Measurements from ENCODE around the gene SPOUT1. TPM values are rescaled to one million over a fixed set of nuclear protein-coding genes. Genes with fewer than 3 reads are reported as not detected.

Gene SPOUT1
- total RNA-seq, 5 donors from 2014 or later (not counting 1 experiment from before 2014, with no cell fraction given): 43.7 to 89.4 (median 82.6) TPM

Other genes starting within 250 kb of the SPOUT1 start
- gene DYNC2I2, start 172.9 kb downstream of the SPOUT1 start, total RNA-seq: 10 to 100 TPM in 2 of 5 donors, 1 to 10 TPM in 3; 4.1 to 10.5 (median 8.0) TPM
- gene SET, start 140.6 kb downstream of the SPOUT1 start, total RNA-seq: 100 to 1,000 TPM; 239 to 279 (median 252) TPM
- gene PKN3, start 127.3 kb downstream of the SPOUT1 start, total RNA-seq: 1 to 10 TPM; 2.1 to 4.3 (median 3.7) TPM
- 10 to 100 TPM; 22.6 to 32.9 (median 31.4) TPM for gene ZDHHC12, start 105.7 kb downstream of the SPOUT1 start, total RNA-seq
- 10 to 100 TPM; 38.4 to 50.6 (median 40.2) TPM for gene ZER1, start 57.9 kb downstream of the SPOUT1 start, total RNA-seq
- gene TBC1D13, start 42.5 kb downstream of the SPOUT1 start, total RNA-seq: 10 to 100 TPM; 27.6 to 34.3 (median 31.8) TPM
- 10 to 100 TPM; 11.3 to 31.1 (median 25.1) TPM for gene ENDOG, start 11.3 kb downstream of the SPOUT1 start, total RNA-seq
- gene KYAT1, start 52.2 kb upstream of the SPOUT1 start, total RNA-seq: 10 to 100 TPM in 4 of 5 donors, 1 to 10 TPM in 1; 9.7 to 15.6 (median 11.7) TPM
- 10 to 100 TPM; 30.7 to 34.3 (median 33.9) TPM for gene LRRC8A, start 52.3 kb upstream of the SPOUT1 start, total RNA-seq
- gene PHYHD1, start 91.2 kb upstream of the SPOUT1 start, total RNA-seq: 1 to 10 TPM in 3 of 5 donors, under 1 TPM in 2; 0.53 to 5.5 (median 3.3) TPM
- 10 to 100 TPM in 2 of 5 donors, 1 to 10 TPM in 3; 5.4 to 11.6 (median 10.0) TPM for gene DOLK, start 117.8 kb upstream of the SPOUT1 start, total RNA-seq
- gene NUP188, start 117.9 kb upstream of the SPOUT1 start, total RNA-seq: 10 to 100 TPM; 51.0 to 78.4 (median 71.3) TPM
- 100 to 1,000 TPM in 3 of 5 donors, 10 to 100 TPM in 2; 85.8 to 140 (median 131) TPM for gene SH3GLB2, start 198.5 kb upstream of the SPOUT1 start, total RNA-seq
- 10 to 100 TPM; 60.8 to 95.7 (median 83.4) TPM for gene MIGA2, start 206.8 kb upstream of the SPOUT1 start, total RNA-seq

Measured in T-cell (primary cell).